SU-DHL-6 (cell line): ENCODE results near the gene BRCC3.

Experiments used
- H2AFZ ChIP-seq: fragments of 200-600 bp; sonication (generic); 2 replicates; pipeline ENCODE4 v1.6.1; 2014; ENCODE audit warnings: low read depth, mild to moderate bottlenecking, moderate library complexity, mixed read lengths, antibody characterized with exemption, low read length; ENCODE audit not compliant: severe bottlenecking
- H3F3A ChIP-seq: fragments of 200-600 bp; shearing (Covaris generic); 2 replicates; pipeline ENCODE4 v1.6.0; 2016; ENCODE audit warnings: antibody characterized with exemption, mild to moderate bottlenecking; ENCODE audit not compliant: insufficient read depth
- H3K27ac ChIP-seq: fragments of 200-600 bp; sonication (generic); 2 replicates; pipeline ENCODE4 v1.5.1; 2016; ENCODE audit warnings: low read depth, mild to moderate bottlenecking, low read length, moderate library complexity, mixed read lengths
- H3K27me3 ChIP-seq: fragments of 200-600 bp; sonication (generic), shearing (Covaris generic); 2 replicates; pipeline ENCODE4 v1.6.0; 2014; ENCODE audit warnings: mild to moderate bottlenecking, low read length
- H3K36me3 ChIP-seq: fragments of 200-600 bp; sonication (generic); 2 replicates; pipeline ENCODE4 v1.6.1; 2014; ENCODE audit warnings: mild to moderate bottlenecking, low read length, mixed read lengths
- H3K4me2 ChIP-seq: fragments of 300-600, 200-600 bp; shearing (Covaris generic), sonication (generic); 2 replicates; pipeline ENCODE4 v1.6.0; 2014; ENCODE audit warnings: low read length, low read depth, mild to moderate bottlenecking; ENCODE audit not compliant: poor library complexity, severe bottlenecking
- H3K4me3 ChIP-seq: fragments of 200-600 bp; sonication (generic); 2 replicates; pipeline ENCODE4 v1.5.1; 2014; ENCODE audit warnings: antibody characterized with exemption, low read length, mild to moderate bottlenecking, mixed read lengths; ENCODE audit not compliant: insufficient read depth, poor library complexity, severe bottlenecking
- H3K79me2 ChIP-seq: fragments of 200-600 bp; sonication (generic); 2 replicates; pipeline ENCODE4 v1.6.1; 2014; ENCODE audit warnings: mild to moderate bottlenecking, low read length, moderate library complexity; ENCODE audit not compliant: insufficient read depth
- H3K9ac ChIP-seq: fragments of 200-600 bp; sonication (generic); 2 replicates; pipeline ENCODE4 v1.7.0; 2014; ENCODE audit warnings: mild to moderate bottlenecking, low read length
- H3K9me2 ChIP-seq: fragments of 200-600 bp; sonication (generic); replicated peaks from 2 replicates; pipeline ENCODE4 v1.6.1; 2014; ENCODE audit warnings: low read length; ENCODE audit not compliant: insufficient read depth
- H3K9me3 ChIP-seq: fragments of 200-600 bp; sonication (generic); 2 replicates; pipeline ENCODE4 v1.6.1; 2014; ENCODE audit warnings: low read length, mixed read lengths; ENCODE audit not compliant: insufficient read depth
- H4K20me1 ChIP-seq: fragments of 200-600 bp; sonication (generic); 2 replicates; pipeline ENCODE4 v1.6.1; 2014; ENCODE audit warnings: low read depth, mild to moderate bottlenecking, antibody characterized with exemption, low read length, moderate library complexity, mixed read lengths
- CTCF ChIP-seq: fragments of 200-600 bp; sonication (generic); IDR thresholded peaks from one replicate; pipeline ENCODE4 v1.5.1; 2017; ENCODE audit warnings: antibody characterized with exemption, mild to moderate bottlenecking, low read length, moderate library complexity; ENCODE audit not compliant: insufficient read depth, poor library complexity, severe bottlenecking
- EZH2phosphoT487 ChIP-seq: fragments of 200-600 bp; sonication (generic), shearing (Covaris generic); conservative IDR thresholded peaks from 2 replicates; pipeline ENCODE4 v1.6.1; 2018; ENCODE audit warnings: mild to moderate bottlenecking, antibody characterized with exemption, low read length, moderate library complexity, mixed read lengths

Gene BRCC3

GRCh38 chrX:155046129-155046810 is 25.0 kb upstream of the BRCC3 start:
- no peaks in the 10 kb centered on the region for H3K36me3 ChIP-seq
- H3F3A ChIP-seq, result no peaks in the 10 kb centered on the region
- no peak overlapping the region for H3K27ac ChIP-seq
- H3K27me3 ChIP-seq, result no peaks in the 10 kb centered on the region
- H3K4me3 ChIP-seq, result no peak overlapping the region
- TF ChIP-seq CTCF, result no peak
- no peak for TF ChIP-seq EZH2phosphoT487
- no peak overlapping the region for H3K9ac ChIP-seq
- H2AFZ ChIP-seq, result no peak overlapping the region
- no peaks in the 10 kb centered on the region for H3K9me3 ChIP-seq
- H3K4me2 ChIP-seq, result no peak overlapping the region
- no peaks in the 10 kb centered on the region for H3K9me2 ChIP-seq
- H3K79me2 ChIP-seq, result no peaks in the 10 kb centered on the region
- no peaks in the 10 kb centered on the region for H4K20me1 ChIP-seq

- Histone ChIP-seq H3K4me2 (no peak overlapping the region), H3K36me3 (no peaks in the 10 kb centered on the region), H3K4me3 (no peak overlapping the region), H3K9me2 (no peaks in the 10 kb centered on the region), H3K27me3 (no peaks in the 10 kb centered on the region), H3K9me3 (no peaks in the 10 kb centered on the region), H4K20me1 (no peaks in the 10 kb centered on the region), H3K9ac (no peak overlapping the region), H3K79me2 (no peaks in the 10 kb centered on the region), H3K27ac (no peak overlapping the region), H2AFZ (no peak overlapping the region), H3F3A (no peaks in the 10 kb centered on the region)
- no peak for TF ChIP-seq CTCF
- no peak for TF ChIP-seq EZH2phosphoT487
These were observed 24.3 kb upstream of the BRCC3 start for GRCh38 chrX:155046811-155047528.

GRCh38 chrX:155048977-155049619 is 22.2 kb upstream of the BRCC3 start:
- Histone ChIP-seq H3K9me3 (no peaks in the 10 kb centered on the region), H3K9ac (no peak overlapping the region), H2AFZ (no peak overlapping the region), H3K27me3 (no peaks in the 10 kb centered on the region), H4K20me1 (no peaks in the 10 kb centered on the region), H3F3A (no peaks in the 10 kb centered on the region), H3K4me3 (no peak overlapping the region), H3K79me2 (no peaks in the 10 kb centered on the region), H3K4me2 (no peak overlapping the region), H3K27ac (no peak overlapping the region), H3K9me2 (no peaks in the 10 kb centered on the region), H3K36me3 (no peaks in the 10 kb centered on the region)
- peak; percentile 38 for TF ChIP-seq CTCF
- no peak for TF ChIP-seq EZH2phosphoT487
